ENCODE data around the gene CPHXL2. TPM values are rescaled to one million over a fixed set of nuclear protein-coding genes. Genes with fewer than 3 reads are reported as not detected.

CPHXL2 gene
- total RNA-seq, result not detected in 2 replicates

GRCh38 chr16:75676909-75677308 lies at the start of gene CPHXL2:
Gene CPHXL2 (minus strand): TSS chr16:75677009. CDS start chr16:75676999, 10 bp downstream.

DNA sequence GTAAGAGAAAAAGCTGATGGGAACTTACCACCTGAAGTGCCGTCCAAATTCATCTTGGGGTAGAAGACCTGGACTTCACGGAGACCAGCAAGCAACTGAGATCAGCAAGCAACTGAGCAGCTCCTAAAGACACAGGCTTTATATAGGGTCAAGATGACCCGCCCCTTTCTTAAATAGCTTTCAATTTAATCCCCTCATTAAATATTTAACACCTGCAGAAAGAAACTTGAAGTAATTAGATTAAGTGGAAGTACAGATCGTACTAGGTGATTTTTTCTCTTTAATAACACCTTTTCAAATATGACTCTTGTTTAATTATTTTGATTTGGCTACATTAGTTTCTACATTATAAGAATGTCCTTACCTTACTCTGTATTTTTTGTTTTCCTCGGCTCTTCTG lies 49.6 kb upstream of the CPHXL2 start, which contains the start of gene CPHXL:
Gene CPHXL, minus strand, starts transcription at position 101 of the 400 bp plus-strand sequence. Its CDS starts 48 bp downstream, at position 53.

GRCh38 chr16:75701361-75701760 lies 24.6 kb upstream of the CPHXL2 start, which contains the start of gene DUXB:
Gene DUXB (minus strand): TSS chr16:75701461. CDS start chr16:75701418, 43 bp downstream.

DNA sequence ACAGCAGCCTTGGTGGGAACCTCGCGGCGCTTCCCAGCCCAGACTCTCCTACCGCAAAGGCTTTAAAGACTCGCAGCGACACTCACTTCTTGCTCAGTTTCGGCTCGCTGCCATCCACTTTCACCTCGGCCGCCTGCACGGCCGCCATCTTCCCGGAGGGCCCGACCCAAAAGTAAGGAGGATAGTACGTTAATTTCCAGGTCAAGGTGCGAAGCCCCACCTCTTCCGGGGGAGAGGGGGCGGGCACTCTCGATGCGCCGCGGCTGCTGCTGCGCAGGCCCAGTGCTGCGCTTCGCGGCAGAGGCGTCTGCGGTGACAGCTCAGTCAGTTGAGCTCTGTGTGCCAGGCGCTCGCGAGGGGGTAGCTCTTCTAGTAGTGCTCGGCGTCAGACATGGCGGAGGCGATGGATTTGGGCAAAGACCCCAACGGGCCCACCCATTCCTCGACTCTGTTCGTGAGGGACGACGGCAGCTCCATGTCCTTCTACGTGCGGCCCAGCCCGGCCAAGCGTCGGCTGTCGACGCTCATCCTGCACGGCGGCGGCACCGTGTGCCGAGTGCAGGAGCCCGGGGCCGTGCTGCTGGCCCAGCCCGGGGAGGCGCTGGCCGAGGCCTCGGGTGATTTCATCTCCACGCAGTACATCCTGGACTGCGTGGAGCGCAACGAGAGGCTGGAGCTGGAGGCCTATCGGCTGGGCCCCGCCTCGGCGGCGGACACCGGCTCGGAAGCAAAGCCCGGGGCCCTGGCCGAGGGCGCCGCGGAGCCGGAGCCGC lies 29.1 kb downstream of the CPHXL2 start, which contains the start of the genes KARS1 and TERF2IP:
Gene KARS1, minus strand, starts transcription at position 174 of the 773 bp plus-strand sequence. Its CDS starts 26 bp downstream, at position 148.
Gene TERF2IP, plus strand, starts transcription at position 282 of the 773 bp plus-strand sequence. Its CDS starts 110 bp downstream, at position 392.

GRCh38 chr16:75622761-75623605 lies 53.8 kb downstream of the CPHXL2 start, which contains the start of gene ADAT1:
Gene ADAT1 (minus strand): TSS chr16:75623281. CDS start chr16:75620799, 2,482 bp downstream.

Other genes starting within 250 kb of the CPHXL2 start
- gene CFDP1, start 243.5 kb downstream of the CPHXL2 start, total RNA-seq, result 81.5 and 83.0 TPM in 2 replicates
- 19.8 and 44.7 TPM in 2 replicates for gene TMEM170A, start 212.3 kb downstream of the CPHXL2 start, total RNA-seq
- 0.46 and 1.9 TPM in 2 replicates for gene CHST6, start 181.6 kb downstream of the CPHXL2 start, total RNA-seq
- not detected in 2 replicates for gene CHST5, start 140.9 kb downstream of the CPHXL2 start, total RNA-seq
- 9.9 and 19.2 TPM in 2 replicates for gene TMEM231, start 120.8 kb downstream of the CPHXL2 start, total RNA-seq
- gene GABARAPL2, start 110.6 kb downstream of the CPHXL2 start, total RNA-seq, result 51.1 and 51.6 TPM in 2 replicates
- 62.0 and 68.8 TPM in 2 replicates for gene ADAT1, start 53.7 kb downstream of the CPHXL2 start, total RNA-seq
- gene KARS1, start 29.3 kb downstream of the CPHXL2 start, total RNA-seq, result 188 and 193 TPM in 2 replicates
- 48.7 and 70.1 TPM in 2 replicates for gene TERF2IP, start 29.2 kb downstream of the CPHXL2 start, total RNA-seq
- not detected in 2 replicates for gene DUXB, start 24.5 kb upstream of the CPHXL2 start, total RNA-seq
- gene CPHXL, start 49.5 kb upstream of the CPHXL2 start, total RNA-seq, result not detected in 2 replicates

Data from epithelial cell of umbilical artery (primary cell).